Measurements from ENCODE around the gene SCRN3. TPM values are rescaled to one million over a fixed set of nuclear protein-coding genes. Genes with fewer than 3 reads are reported as not detected.
"Not testable (repeated sequence)": the region's sequence is repeated elsewhere in the genome, so short reads cannot be mapped to it uniquely, and the experiment has no call there.

SCRN3 gene, protein sequence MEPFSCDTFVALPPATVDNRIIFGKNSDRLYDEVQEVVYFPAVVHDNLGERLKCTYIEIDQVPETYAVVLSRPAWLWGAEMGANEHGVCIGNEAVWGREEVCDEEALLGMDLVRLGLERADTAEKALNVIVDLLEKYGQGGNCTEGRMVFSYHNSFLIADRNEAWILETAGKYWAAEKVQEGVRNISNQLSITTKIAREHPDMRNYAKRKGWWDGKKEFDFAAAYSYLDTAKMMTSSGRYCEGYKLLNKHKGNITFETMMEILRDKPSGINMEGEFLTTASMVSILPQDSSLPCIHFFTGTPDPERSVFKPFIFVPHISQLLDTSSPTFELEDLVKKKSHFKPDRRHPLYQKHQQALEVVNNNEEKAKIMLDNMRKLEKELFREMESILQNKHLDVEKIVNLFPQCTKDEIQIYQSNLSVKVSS
- total RNA-seq = 17.8 TPM

DNA sequence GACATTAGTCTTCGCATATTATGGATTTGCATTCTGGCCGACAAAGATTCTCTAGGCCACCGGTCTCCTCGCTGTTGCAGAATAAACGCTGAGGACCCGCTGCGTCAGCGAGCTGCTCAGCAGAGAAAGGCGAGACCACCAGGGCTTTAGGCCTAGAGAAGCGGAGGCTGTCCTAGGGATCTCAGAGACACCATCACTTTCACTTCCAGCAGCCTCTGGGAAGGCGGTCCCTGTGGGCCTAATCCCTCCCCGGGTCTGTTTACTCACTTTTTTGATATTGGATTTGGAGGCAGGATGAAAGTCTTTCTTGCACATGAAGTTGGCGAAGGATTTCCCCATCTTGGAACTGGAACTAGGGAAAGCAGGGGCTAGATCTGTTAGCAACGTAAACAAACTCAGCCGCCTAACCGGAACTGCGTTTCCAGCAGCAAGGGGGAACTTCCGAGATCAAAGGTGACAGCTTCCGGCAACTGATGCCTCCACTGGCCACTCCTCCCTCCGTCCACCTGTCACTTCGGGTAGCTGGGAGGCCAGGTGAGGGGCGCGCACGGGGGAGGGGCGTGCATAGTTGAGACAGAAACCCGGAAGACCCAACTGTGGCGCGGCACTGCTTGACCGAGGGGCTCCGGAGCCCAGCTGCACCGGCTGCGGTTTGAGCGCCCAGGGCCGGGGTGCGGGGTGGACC is at the start of gene SCRN3:
Gene SCRN3 (plus strand): TSS at position 447 of the 685 bp plus-strand sequence. CDS start 2,554 bp downstream, outside the sequence.
- ATAC-seq (peak; percentile 98), DNase-seq (ENCODE audit: low spot score) (peak; percentile 88)

DNA sequence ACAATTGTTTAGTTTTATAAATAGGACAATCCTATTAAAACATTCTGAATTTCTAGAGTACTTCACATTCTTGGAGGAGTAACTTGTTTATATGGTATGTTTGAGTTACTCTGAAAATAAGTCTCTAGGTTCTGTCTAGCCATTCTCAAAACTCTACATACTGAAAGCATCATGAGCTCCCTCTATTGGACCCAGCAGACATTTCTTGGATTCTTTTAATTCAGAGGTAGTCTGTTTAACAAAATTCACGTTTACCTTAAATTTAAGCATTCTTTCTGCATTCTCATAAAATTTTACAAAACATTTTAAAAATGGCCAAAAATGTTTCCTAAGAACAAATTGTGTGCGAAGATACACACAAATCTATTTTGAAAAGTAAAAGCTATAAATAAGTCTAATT is 45.5 kb upstream of the SCRN3 start:
- no peak for DNase-seq (ENCODE audit: low spot score)
- ATAC-seq = no peak

DNA sequence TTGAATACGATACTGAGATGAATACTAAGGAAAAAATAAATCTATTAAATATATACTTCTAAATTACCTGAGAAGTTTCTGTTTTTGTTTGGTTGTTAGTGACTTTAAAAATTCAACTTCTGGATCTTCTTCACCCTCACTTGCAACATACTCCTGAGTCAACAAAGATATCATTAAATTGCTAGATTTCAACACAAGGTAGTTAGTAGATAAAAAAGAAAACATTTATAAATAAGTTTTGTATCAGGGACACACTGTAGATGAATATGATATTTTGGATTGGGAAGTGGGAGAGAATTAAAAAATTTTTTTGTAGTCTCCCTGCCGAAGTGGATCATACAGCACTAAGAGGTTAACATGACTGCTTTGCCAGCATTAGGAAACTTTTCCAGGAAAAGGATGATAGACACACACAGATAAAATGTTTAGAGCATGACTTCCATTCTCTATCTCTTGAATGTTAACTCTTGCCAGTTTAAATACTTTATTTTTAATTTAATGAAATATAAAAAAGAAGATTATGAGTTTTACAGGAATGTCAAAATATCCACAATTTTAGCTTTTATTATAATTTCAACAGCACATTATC is 44.8 kb upstream of the SCRN3 start:
- DNase-seq (ENCODE audit: low spot score) (no peak), ATAC-seq (peak; percentile 57)

DNA sequence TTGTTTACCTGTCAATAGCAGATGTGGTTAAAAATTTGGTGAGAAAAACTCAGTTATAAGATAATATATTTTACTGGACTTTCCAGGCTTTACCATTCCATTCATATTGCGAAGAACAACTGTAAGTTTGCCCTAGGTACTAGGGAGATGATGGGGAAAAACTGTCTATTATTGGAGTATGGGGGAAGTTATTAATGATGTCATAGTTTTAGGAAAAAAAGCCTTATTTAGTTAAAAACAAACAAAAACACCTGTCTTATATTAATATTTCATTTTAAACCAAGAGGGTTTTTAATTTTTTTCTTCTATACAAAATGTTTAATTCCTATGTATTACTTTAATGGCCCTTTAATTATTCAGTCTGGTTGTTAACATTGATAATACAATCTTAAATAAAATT is 42.5 kb upstream of the SCRN3 start:
- DNase-seq (ENCODE audit: low spot score) (no peak), ATAC-seq (no peak)

DNA sequence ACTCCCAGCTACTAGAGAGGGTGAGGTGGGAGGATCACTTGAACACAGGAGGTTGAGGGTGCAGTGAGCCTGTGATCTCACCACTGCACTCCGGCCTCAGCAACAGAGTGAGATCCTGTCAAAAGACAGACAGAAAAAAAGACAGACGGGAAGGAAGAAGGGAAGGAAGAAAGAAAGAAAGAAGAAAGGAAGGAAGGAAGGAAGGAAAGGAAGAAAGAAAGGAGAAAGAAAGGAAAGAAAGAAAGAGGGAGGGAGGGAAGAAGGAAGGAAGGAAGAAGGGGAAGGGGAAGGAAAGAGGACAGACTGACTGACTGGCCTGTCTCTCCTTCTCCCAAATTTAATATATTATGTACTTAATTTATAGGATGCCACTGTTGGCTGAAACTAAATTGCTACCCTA is 39.2 kb upstream of the SCRN3 start:
- ATAC-seq (no peak), DNase-seq (ENCODE audit: low spot score) (no peak)

DNA sequence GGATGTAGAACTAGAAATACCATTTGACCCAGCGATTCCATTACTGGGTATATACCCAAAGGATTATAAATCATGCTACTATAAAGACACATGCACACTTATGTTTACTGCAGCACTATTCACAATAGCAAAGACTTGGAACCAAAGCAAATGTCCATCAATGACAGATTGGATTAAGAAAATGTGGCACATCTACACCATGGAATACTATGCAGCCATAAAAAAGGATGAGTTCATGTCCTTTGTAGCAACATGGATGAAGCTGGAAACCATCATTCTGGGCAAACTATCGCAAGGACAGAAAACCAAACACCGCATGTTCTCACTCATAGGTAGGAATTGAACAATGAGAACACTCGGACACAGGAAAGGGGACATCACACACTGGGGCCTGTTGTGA is 35.9 kb upstream of the SCRN3 start:
- ATAC-seq; DNase-seq (ENCODE audit: low spot score): not testable (repeated sequence)

DNA sequence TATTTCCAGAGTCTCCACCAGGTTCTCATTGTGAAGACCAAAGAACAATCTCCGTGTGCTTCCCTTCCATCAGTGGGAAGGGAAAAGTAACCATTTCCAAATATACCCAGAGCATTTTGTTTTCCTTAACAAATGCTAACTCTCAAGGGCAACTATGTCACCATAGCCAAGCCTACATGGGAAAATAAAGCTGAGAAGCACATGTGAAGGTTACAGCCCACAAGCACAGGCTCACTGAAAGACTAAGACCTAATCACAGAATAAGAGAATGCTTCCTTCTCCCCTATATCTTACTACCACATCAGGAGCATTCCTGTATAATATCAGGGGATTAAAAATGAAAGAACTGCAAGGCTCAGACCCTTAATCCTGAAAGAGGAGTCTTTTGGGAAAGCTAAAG is 32.6 kb upstream of the SCRN3 start:
- ATAC-seq (no peak), DNase-seq (ENCODE audit: low spot score) (no peak)

DNA sequence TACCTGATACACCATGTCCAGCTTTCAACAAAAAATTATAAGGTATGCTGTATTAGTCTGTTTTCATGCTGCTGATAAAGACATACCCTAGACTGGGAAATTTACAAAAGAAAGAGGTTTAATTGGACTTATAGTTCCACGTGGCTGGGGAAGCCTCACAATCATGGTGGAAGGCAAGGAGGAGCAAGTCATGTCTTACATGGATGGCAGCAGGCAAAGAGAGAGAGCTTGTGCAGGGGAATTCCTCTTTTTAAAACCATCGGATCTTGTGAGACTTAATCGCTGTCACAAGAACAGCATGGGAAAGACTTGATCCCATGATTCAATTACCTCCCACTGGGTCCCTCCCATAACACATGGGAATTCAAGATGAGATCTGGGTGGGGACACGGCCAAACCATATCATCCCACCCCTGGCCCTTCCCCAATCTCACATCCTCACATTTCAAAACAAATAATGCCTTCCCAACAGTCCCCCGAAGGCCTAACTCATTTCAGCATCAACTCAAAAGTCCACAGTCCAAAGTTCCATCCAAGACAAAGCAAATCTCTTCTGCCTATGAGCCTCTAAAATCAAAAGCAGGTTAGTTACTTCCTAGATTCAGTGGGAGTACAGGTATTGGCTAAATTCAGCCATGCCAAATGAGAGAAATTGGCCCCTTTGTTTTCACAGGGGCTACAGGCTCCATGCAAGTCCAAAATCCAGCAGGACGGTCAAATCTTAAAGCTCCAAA is 31.9 kb upstream of the SCRN3 start:
- ATAC-seq; DNase-seq (ENCODE audit: low spot score): not testable (repeated sequence)

DNA sequence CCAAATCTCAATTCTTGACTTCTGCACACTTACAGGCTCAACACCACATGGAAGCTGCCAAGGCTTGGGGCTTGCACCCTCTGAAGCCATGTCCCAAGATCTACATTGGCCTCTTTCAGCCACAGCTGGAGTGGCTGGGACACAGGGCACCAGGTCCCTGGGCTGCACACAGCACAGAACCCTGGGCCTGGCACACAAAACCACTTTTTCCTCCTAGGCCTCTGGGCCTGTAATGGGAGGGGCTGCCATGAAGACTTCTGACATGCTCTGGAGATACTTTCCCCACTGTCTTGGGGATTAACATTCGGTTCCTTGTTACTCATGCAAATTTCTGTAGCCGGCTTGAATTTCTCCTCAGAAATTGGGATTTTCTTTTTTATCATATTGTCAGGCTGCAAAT is 30.9 kb upstream of the SCRN3 start:
- ATAC-seq = no peak

DNA sequence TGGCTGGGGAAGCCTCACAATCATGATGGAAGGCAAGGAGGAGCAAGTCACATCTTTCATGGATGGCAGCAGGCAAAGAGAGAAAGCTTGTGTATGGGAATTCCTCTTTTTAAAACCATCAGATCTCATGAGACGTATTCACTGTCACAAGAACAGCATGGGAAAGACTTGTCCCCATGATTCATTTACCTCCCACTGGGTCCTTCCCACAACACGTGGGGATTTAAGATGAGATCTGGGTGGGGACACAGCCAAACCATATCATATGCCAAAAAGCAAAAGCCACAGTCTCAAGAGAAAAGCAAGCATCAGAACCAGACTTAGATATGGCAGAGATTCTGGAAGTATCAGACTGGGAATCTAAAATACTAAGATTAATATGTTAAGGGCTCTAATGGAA is 30.0 kb upstream of the SCRN3 start:
- DNase-seq (ENCODE audit: low spot score) (no peak), ATAC-seq (no peak)

More for the DNA sequence above, 30.9 kb upstream of the SCRN3 start:
- no peak for DNase-seq (ENCODE audit: low spot score)

DNA sequence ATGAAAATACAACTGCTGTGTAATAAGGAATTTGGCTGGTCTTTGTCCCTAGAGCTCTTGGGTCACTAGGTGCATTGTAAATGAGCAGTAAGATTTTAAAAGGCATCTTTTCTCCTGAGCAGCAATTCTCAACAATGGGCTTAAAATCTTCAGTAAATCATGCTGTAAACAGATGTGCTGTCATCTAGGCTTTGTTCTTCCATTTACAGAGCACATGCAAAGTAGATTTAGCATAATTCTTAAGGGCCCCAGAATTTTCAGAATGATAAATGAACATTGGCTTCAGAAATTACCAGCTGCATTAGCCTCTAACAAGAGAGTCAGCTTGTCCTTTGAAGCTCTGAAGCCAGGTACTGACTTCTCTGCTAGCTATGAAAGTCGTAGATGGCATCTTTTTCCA is 26.8 kb upstream of the SCRN3 start:
- DNase-seq (ENCODE audit: low spot score) (no peak), ATAC-seq (no peak)

DNA sequence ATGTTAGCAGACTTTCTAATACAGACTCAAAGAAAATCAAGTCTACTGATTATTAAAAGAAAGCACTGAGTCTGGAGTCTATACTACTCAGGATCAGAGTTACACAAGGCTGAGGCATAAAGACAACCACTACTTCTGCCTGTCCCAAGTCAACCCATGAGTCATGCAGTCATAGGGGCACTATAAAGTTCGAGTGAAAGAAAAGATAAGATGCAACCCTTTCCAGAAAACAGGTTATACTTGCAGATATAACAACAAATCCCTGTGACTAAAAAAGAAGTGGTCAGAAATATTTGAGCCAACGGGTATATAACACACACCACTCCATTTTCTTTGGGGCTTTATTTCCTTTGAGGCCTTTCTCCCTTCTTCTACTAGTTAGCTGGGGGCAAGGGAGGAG is 18.6 kb upstream of the SCRN3 start:
- no peak for ATAC-seq
- no peak for DNase-seq (ENCODE audit: low spot score)

DNA sequence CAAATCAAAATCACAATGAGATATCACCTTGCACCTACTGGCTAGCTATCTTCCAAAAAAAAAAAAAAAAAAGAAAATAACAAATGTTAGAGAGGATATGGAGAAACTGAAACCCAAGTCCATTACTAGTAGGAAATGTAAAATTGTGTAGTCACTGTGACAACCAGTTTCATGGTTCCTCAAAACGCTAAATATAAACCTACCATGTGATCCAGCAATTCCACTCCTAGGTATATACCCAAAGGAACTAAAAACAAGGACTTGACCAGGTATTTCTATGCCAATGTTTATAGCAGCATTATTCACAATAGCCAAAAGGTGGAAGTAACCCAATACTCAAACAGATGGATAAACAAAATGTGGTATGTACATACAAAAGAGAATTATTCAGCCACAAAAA is 11.7 kb upstream of the SCRN3 start:
- no peak for DNase-seq (ENCODE audit: low spot score)
- no peak for ATAC-seq

DNA sequence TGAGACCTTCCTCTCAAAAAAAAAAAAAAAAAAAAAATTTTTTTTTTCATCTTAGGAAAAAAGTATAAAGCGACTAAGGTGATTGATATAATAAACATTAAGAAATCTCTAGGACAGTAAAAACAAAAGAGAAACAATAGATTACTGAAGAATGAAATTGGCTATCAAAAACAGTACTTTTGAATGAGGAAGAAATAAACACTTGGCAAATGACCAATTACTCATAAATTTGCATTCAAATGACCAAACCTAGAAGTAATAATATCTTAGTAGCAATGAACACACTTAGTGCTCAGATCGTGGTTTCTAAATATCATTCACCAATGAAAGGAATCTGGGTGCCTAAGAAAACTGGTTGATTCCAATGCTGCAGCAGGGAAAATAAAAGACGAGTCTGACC is 10.3 kb upstream of the SCRN3 start:
- no peak for DNase-seq (ENCODE audit: low spot score)
- no peak for ATAC-seq

DNA sequence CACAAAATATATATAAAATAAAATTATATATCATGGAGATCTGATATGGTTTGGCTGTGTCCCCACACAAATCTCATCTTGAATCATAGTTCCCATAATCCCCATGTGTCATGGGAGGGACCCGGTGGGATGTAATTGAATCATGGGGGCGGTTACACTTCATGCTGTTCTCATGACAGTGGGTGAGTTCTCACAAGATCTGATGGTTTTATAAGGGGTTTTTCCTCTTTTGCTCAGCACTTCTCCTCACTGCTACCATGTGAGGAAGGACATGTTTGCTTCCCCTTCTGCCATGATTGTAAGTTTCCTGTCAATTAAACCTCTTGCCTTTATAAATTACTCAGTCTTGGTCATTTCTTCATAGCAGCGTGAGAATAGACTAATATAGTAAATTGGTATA is 6.8 kb upstream of the SCRN3 start:
- not testable (repeated sequence) for ATAC-seq; DNase-seq (ENCODE audit: low spot score)

DNA sequence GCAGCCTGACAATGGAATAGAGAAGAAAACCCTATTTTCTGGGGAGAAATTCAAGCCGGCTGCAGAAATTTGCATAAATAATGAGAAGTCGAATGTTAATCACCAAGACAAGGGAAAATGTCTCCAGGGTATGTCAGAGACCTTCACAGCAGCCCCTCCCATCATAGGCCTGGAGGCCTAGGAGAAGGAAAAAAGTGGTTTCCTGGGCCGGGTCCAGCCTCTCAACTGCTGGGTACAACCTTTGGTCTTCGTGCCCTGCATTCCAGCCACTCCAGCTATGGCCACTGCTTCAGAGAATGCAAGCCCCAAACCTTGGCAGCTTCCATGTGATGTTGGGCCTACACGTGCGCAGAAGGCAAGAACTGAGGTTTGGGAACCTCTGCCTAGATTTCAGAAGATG is 6.0 kb upstream of the SCRN3 start:
- no peak for DNase-seq (ENCODE audit: low spot score)

DNA sequence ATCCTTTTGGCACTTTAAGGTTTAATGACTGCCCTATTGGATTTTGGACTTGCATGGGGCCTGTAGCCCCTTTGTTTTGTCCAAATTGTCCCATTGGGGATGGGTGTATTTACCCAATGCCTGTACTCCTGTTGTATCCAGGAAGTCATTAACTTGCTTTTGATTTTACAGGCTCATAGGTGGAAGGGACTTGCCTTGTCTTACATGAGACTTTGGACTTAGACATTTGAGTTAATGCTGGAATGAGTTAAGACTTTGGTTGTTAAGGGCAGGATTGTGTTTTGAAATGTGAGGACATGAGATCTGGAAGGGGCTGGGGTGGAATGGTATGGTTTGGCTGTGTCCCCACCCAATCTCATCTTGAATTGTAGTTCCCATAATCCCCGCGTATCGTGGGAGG is 5.2 kb upstream of the SCRN3 start:
- ATAC-seq; DNase-seq (ENCODE audit: low spot score): not testable (repeated sequence)

More for the DNA sequence above, 6.0 kb upstream of the SCRN3 start:
- no peak for ATAC-seq

DNA sequence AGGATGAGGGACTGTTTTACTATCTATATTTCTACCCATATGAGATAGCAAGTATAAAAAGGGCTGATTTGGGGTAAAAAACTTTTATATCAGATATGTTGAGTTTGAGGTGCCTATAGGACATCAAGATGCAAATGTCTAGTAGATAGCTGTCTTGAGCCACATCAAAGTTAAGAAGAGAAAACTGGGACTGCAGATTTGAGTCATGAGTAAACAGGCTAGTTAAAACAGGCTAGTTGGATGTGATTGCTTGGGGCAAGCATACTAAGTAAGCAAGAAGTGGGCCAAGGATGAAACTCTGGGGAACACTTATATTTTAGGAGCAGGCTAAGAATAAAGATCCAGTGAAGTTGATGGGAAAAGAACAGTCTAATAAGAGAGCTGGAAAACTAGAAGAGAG is 2.8 kb upstream of the SCRN3 start:
- DNase-seq (ENCODE audit: low spot score) (no peak), ATAC-seq (no peak)

DNA sequence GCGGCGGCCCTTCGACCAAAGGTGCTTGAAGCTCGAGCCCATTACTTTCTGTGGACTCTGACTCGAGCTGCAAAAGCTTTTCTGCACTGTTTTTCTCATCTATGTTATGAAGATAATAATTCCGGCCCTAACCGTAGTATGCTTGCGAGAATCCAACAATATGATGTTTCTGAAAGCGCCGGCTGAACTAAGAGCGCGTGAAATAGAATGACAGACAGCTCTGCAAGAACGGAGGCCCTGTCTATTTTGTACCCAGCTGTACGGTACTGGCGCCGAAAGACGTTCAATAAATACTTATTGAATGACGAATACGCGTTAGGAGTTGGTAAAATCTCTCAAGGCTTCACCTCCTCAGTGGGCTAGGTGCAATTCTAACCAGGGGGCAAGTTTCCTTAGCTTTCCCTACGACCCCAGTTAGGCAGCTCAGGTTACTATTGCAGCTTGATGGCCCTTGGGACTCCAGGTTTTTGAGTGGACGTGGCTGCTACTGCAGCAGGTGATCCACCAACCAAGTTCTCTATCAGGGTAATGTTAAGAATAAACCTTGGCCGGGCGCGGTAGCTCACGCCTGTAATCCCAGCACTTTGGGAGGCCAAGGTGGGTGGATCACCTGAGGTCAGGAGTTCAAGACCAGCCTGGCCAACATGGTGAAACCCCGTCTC is 570 bp downstream of the SCRN3 start:
- DNase-seq (ENCODE audit: low spot score) = no peak
- peak; percentile 50 for ATAC-seq

DNA sequence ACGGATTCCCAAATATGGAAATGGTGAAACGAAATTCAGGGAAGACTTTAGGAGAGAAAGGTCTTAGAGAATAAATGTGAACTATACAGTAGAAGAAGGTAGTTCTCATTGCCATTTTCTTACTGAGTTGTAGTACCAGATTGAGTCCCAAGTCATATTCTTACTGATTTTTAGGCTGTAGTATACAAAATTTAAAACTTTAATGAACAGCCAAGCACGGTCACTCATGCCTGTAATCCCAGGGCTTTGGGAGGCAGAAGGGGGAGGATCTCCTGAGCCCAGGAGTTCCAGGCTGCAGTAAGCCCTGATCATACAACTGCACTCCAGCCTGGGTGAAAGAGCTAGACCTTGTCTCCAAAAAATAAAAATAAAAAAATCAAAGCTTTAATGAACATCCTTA is 2.2 kb downstream of the SCRN3 start:
- ATAC-seq (no peak), DNase-seq (ENCODE audit: low spot score) (no peak)

DNA sequence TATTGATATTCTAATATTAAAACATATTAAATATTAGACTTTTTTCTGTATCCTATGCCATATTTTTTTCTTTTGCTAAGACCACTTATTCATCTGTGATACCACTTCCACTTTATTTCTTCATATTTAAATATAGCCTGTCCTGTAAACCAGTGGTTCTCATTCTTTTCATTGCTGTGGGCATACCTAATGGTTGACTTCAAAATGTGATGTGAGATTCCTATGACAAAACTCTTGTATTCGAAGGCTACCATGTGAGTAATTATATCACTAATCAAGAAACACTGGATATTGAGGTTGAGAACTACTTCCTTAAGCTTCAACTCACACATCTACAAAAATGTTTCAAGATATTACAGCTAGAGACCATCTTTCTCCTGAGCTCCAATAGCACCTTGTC is 3.6 kb downstream of the SCRN3 start:
- ATAC-seq = no peak
- no peak for DNase-seq (ENCODE audit: low spot score)
